ENCODE results near the gene SPG7.

Gene SPG7

GRCh38 chr16:89545831-89546574, 37.8 kb downstream of the SPG7 start:
- no peak for FAIRE-seq

DNA sequence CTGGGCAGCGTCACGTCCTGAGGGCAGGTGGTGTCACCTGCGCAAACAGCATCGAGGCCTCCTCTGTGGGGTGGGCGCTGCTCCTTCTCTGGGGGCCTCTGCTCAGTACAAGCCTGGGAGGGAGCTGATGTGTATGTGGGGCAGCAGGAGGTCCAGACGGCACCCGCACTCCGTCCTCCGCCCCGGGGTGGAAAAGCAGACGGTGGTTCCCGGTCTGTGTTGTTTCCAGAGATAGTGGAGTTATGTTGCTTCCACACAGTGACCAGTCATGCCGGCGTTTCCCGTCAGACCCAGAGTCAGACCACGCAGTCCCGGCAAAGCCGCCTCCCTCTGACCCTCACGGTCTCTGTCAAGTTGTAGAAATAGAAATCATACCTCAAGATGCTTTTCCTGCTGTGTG, 38.6 kb downstream of the SPG7 start:
- no peak for DNase-seq (ENCODE audit: low spot score)
- FAIRE-seq, result no peak

More at GRCh38 chr16:89545831-89546574, 37.8 kb downstream of the SPG7 start:
- DNase-seq (ENCODE audit: low spot score), result no peak

DNA sequence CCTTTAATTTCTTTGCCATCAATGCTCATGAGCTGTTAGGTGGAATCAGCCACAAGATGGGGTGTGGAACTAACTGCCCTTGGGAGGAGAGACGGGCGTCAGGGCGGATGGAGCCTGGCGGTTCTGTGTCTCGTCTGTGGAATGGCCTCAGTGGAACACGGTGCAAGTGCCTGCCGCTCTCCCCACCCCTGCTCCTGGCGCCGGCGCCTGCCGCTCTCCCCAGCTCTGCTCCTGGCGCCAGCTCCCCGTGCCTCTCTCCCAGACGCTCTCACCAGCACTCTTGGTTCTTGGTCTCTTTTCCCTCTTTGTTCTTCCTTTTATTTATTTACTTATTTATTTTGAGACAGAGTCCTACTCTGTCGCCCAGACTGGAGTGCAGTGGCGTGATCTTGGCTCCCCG, 39.1 kb downstream of the SPG7 start:
- FAIRE-seq (no peak), DNase-seq (ENCODE audit: low spot score) (no peak)

- FAIRE-seq (no peak), DNase-seq (ENCODE audit: low spot score) (no peak)
These were observed 39.7 kb downstream of the SPG7 start for GRCh38 chr16:89547860-89548259.

DNA sequence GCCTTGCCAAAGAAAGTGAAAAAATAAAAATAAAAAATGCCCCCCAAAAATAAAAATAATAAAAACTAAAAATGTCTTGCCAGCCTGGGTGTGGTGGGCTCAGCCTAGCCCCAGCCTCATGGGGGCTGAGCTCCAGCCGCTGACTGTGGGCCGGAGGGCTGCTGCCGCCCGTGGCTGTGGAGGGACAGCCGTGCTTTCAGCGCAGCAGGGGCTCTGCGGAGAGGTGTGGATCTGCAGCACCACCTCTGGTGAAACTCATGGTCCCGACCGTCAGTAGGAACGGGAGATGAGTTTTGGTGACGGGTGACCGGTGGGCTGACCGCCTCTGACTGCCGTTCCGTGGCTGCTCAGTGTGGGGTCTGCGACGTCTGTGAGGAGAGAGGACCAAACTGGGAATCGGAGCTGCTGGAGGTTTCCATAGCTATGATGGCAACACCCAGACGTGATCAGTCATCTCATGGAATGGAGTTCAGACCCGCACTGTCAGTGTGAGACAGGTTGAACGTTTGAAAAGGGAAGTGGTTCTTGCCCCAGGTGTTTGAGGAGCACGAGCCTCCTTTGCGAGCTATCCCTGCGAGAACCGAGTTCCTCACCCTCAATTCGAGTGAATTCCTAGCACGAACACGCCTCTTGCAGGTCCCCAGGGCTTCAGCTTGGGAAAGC, 40.3 kb downstream of the SPG7 start:
- DNase-seq (ENCODE audit: low spot score), result no peak
- no peak for FAIRE-seq

- no peak for DNase-seq (ENCODE audit: low spot score)
- FAIRE-seq, result no peak
These were observed 41.0 kb downstream of the SPG7 start for GRCh38 chr16:89549007-89549700.

GRCh38 chr16:89550421-89551007, 42.3 kb downstream of the SPG7 start:
- DNase-seq (ENCODE audit: low spot score) (no peak), FAIRE-seq (no peak)

GRCh38 chr16:89552329-89552728, 44.1 kb downstream of the SPG7 start:
- FAIRE-seq (no peak), DNase-seq (ENCODE audit: low spot score) (no peak)

DNA sequence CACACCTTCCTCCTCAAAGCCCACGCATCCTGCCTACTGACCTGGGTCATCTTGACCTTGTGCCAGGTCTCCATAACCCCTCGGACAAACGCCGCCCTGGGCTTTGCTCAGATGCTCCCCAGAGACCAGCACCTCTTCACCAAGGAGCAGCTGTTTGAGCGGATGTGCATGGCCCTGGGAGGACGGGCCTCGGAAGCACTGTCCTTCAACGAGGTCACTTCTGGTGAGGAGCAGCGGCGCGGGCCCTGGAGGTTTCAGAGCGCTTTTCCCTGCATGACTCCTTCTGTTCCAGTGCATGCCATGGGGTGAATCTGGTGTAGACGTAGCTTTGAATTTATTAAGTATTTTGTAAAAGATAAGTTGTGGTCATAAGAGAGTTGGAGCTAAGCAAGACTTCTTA, 44.7 kb downstream of the SPG7 start:
- no peak for FAIRE-seq
- no peak for DNase-seq (ENCODE audit: low spot score)

DNA sequence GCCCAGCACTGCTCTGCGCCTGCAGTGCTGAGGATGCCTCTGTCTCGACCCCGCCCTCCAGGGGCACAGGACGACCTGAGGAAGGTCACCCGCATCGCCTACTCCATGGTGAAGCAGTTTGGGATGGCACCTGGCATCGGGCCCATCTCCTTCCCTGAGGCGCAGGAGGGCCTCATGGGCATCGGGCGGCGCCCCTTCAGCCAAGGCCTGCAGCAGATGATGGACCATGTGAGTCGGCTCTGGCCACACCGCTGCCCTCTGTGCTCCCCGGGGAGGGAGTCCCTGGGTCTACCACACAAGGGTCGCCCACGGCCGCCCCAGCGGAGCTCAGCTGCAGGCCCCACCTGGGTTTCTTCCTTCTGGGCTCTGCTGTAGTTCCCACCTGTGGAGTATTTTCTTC, 45.5 kb downstream of the SPG7 start:
- no peak for DNase-seq (ENCODE audit: low spot score)
- no peak for FAIRE-seq

DNA sequence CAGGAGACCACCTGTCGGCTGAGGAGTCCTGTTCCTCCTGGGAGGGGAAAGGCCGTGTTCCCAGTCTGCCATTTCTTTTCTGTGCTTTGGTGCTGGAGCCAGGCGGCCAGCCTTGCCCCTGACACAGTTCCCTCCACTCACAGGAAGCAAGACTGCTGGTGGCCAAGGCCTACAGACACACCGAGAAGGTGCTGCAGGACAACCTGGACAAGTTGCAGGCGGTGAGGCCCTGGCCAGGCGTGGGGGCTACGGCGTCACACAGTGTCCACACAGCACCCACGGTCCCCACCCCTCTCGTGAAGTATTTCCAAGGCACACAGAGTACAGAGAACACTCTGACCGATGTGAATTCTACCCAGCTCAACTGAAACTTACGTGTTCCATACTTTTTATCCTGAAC, 46.1 kb downstream of the SPG7 start:
- DNase-seq (ENCODE audit: low spot score) (no peak), FAIRE-seq (no peak)

- no peak for DNase-seq (ENCODE audit: low spot score)
- no peak for FAIRE-seq
These were observed 47.1 kb downstream of the SPG7 start for GRCh38 chr16:89555265-89555664.

GRCh38 chr16:89555780-89556179, 47.6 kb downstream of the SPG7 start:
- DNase-seq (ENCODE audit: low spot score) (no peak), FAIRE-seq (no peak)

DNA sequence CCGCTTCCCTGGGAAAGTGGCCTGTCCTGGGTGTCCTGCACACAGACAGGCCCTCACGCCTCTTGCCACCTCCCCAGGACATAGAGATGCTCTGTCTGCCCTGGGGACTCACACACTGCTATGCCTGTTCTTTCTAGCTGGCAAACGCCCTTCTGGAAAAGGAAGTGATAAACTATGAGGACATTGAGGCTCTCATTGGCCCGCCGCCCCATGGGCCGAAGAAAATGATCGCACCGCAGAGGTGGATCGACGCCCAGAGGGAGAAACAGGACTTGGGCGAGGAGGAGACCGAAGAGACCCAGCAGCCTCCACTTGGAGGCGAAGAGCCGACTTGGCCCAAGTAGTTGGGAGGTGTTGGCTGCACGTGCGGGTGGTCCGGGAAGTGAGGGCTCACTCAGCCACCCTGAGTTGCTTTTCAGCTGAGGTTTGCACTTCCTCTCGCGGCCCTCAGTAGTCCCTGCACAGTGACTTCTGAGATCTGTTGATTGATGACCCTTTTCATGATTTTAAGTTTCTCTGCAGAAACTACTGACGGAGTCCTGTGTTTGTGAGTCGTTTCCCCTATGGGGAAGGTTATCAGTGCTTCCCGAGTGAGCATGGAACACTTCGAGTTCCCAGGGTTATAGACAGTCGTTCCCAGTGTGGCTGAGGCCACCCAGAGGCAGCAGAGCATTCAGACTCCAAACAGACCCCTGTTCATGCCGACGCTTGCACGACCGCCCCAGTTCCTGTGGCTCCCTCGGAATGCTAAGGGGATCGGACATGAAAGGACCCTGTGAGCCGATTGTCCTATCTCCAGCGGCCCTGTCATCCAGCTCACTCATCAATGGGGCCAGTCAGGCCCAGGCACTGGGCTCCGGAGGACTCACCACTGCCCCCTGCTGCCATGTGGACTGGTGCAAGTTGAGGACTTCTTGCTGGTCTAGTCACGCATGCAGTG, 48.8 kb downstream of the SPG7 start:
- no peak for FAIRE-seq
- peak; percentile 43 for DNase-seq (ENCODE audit: low spot score)

- no peak for FAIRE-seq
- no peak for DNase-seq (ENCODE audit: low spot score)
These were observed 49.7 kb downstream of the SPG7 start for GRCh38 chr16:89557690-89558490.

DNA sequence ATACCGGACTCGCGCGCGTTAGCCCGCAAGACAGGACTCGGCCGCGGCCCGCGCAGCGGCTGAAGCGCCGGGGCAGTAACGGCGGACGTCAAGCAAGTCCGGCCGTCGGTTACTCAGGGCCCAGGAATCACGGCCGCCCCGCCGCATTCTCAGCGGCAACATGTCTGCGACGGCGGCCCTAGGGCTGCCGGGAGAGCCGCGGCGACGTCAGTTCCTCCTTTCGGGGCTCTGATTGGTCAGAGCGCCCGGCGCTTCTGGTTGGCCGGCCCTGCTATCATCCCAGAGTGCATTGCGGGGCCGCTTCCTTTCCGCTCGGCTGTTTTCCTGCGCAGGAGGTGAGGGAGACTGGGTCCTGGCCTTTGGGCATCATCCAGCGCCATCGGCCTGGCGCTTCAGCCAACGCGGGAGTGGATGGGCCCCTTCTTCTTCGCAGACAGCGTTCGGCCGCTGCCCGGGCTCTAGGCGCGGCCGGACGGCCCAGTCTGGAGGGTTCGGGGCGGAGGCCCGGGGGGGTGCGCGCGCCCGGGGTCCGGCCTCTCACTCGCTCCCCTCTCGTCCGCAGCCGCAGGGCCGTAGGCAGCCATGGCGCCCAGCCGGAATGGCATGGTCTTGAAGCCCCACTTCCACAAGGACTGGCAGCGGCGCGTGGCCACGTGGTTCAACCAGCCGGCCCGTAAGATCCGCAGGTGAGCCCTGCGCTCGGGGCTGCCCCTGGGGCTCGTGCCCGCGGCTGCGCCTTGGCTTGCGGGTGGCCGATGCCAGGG, 52.4 kb downstream of the SPG7 start, which contains the start of gene RPL13:
TSS of gene RPL13 (plus strand) at position 305 of the 764 bp plus-strand sequence. CDS start at position 583, 278 bp downstream.
- peak; percentile 16 for FAIRE-seq

DNA sequence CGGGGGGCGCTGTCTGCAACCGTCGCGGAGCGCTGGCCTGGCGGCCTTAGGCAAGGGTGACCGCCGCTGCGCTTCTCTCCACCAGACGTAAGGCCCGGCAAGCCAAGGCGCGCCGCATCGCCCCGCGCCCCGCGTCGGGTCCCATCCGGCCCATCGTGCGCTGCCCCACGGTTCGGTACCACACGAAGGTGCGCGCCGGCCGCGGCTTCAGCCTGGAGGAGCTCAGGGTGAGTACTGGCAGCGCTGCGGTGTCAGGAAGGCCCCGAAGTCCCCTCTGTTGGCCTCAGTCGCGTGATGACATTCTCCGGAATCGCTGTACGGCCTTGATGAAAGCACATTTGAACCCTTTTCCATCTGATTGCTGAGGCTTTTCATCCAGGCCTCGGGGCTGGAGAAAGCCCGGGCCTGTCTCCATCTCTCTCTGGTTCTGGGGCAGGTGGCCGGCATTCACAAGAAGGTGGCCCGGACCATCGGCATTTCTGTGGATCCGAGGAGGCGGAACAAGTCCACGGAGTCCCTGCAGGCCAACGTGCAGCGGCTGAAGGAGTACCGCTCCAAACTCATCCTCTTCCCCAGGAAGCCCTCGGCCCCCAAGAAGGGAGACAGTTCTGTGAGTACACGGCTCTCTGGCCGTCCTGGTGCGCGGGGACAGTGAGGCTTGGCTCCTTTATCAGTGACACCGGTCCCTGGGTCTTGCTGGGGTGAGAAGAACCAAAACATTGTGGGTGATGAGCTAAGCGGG, 53.1 kb downstream of the SPG7 start:
- no peak for FAIRE-seq

More for the DNA sequence above, 52.4 kb downstream of the SPG7 start, which contains the start of gene RPL13:
- DNase-seq (ENCODE audit: low spot score), result peak; percentile 90

DNA sequence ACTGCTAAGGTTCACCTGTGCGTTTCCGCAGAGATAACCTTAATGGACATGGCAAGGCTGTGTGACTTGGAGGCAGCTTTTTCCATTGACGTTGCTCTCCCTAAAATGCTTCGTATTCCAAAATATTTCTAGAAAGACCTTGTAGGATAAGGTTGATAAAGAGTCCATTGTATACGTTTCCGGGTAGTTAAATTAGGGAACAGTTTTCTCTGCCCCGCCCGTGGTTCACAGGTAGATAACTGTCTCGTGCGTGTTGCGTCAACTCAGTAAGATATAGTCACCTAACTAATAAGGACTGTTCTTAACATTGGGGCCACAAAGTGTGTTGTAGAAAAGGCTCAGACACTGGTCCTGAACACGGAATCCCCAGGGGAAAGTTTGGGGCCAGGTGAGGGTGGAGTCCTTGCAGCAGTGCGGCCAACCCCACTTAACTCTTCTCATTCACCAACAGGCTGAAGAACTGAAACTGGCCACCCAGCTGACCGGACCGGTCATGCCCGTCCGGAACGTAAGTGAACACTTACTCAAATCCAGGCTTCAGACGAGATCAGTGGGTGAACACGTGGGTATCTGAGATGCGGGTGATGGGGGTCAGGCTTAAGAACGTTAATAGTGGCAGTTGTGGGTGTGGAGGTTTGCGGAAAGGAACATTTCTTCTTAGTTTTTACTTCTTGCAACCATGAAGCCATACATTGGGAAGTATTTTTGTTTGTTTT, 53.8 kb downstream of the SPG7 start:
- no peak for FAIRE-seq
- no peak for DNase-seq (ENCODE audit: low spot score)

More for the DNA sequence above, 53.1 kb downstream of the SPG7 start:
- no peak for DNase-seq (ENCODE audit: low spot score)

Data from RCC 7860 (cell line).